ENCODE data around the gene SH3BGR. TPM values are rescaled to one million over a fixed set of nuclear protein-coding genes. Genes with fewer than 3 reads are reported as not detected.

SH3BGR gene
- total RNA-seq, 2 donors from 2014 or later = 18.8 to 22.4 TPM

DNA sequence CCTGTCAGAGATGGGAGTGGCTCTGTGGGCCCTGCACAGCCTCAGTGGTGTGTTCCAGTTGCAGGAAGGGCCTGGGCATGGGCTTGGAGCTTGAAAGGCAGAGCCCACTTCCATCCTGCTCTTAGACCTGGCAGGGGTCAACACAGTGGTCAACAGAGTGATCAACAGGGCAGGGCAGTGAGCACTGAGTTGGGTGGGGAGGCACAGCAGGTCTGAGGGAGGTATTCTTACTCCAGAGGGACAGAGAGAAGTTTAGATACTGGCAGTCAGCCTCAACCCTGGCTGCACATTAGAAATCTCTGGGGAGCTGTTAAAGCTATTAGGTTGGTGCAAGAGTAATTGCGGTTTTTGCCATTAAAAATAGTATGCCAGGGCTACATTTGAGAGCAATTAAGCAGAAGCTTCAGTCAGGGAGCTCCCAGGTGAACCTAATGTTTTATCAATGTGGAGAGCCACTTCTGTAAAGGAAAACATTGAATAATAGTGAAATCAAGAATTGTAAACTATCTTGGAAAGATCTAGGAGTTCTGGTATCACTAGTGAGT is 37.7 kb downstream of the SH3BGR start:
- Histone ChIP-seq H3K9ac (ENCODE audit: extremely low read depth, low read length, poor library complexity, severe bottlenecking) (no peak overlapping the region), H3K27ac (ENCODE audit: low read depth, low read length) (no peak overlapping the region), H3K36me3 (ENCODE audit: control insufficient read depth, insufficient read depth, low read length) (no peaks in the 10 kb centered on the region), H3K27me3 (ENCODE audit: control insufficient read depth, insufficient read depth, low read length, poor library complexity, severe bottlenecking) (no peaks in the 10 kb centered on the region), H3K9me3 (ENCODE audit: control insufficient read depth, low read length) (peaks cover 2% of the 10 kb centered on the region), H3K4me3 (ENCODE audit: low read length) (no peak overlapping the region), H3K4me1 (ENCODE audit: control insufficient read depth, insufficient read depth, low read length) (no peaks in the 10 kb centered on the region)
- peaks cover 1% of the 10 kb centered on the region for H3K36me3 Mint-ChIP-seq (ENCODE audit: low read depth)
- WGBS, 2 experiments (ENCODE audit: insufficient coverage in 1 of 2, insufficient read length in 1 of 2) = 85 to 92% methylated on average over 1 of the region's 1 CpG
- H3K27me3 Mint-ChIP-seq (ENCODE audit: insufficient read depth) = no peaks in the 10 kb centered on the region
- peaks cover 10% of the 10 kb centered on the region for H3K9me3 Mint-ChIP-seq
- DNase-seq = no peak
- TF ChIP-seq, protein P1, sequence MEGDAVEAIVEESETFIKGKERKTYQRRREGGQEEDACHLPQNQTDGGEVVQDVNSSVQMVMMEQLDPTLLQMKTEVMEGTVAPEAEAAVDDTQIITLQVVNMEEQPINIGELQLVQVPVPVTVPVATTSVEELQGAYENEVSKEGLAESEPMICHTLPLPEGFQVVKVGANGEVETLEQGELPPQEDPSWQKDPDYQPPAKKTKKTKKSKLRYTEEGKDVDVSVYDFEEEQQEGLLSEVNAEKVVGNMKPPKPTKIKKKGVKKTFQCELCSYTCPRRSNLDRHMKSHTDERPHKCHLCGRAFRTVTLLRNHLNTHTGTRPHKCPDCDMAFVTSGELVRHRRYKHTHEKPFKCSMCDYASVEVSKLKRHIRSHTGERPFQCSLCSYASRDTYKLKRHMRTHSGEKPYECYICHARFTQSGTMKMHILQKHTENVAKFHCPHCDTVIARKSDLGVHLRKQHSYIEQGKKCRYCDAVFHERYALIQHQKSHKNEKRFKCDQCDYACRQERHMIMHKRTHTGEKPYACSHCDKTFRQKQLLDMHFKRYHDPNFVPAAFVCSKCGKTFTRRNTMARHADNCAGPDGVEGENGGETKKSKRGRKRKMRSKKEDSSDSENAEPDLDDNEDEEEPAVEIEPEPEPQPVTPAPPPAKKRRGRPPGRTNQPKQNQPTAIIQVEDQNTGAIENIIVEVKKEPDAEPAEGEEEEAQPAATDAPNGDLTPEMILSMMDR (conservative IDR thresholded peaks at IDR 0.05) = no peak
- H3K4me1 Mint-ChIP-seq = no peaks in the 10 kb centered on the region
- H3K4me3 Mint-ChIP-seq = no peak overlapping the region
- no peak overlapping the region for H3K27ac Mint-ChIP-seq

DNA sequence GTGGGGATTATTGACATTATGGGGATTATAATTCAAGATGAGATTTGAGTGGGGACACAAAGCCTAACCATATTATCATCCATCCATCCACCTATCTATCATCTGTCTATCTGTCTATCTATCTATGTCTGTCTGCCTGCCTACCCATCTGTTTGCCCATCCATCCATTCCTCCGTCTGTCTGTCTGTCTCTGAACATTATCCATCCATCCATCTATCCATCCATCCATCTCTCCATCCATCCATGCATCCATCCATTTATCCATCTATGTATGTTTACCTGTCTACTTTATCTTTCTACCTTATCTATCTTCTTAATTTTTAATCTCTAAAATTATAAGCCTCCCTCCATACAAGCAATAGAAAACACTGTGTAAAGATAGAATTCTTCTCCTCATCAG is 47.4 kb downstream of the SH3BGR start:
- Histone ChIP-seq H3K27me3 (ENCODE audit: control insufficient read depth, insufficient read depth, low read length, poor library complexity, severe bottlenecking) (no peaks in the 10 kb centered on the region), H3K9me3 (ENCODE audit: control insufficient read depth, low read length) (peaks cover 15% of the 10 kb centered on the region), H3K4me1 (ENCODE audit: control insufficient read depth, insufficient read depth, low read length) (no peaks in the 10 kb centered on the region), H3K4me3 (ENCODE audit: low read length) (no peak overlapping the region), H3K36me3 (ENCODE audit: control insufficient read depth, insufficient read depth, low read length) (no peaks in the 10 kb centered on the region), H3K9ac (ENCODE audit: extremely low read depth, low read length, poor library complexity, severe bottlenecking) (no peak overlapping the region), H3K27ac (ENCODE audit: low read depth, low read length) (no peak overlapping the region)
- no peak for DNase-seq
- TF ChIP-seq, protein P1 (conservative IDR thresholded peaks at IDR 0.05) = no peak
- 87 to 95% methylated on average over 1 of the region's 1 CpG for WGBS, 2 experiments (ENCODE audit: insufficient coverage in 1 of 2, insufficient read length in 1 of 2)
- H3K4me3 Mint-ChIP-seq = no peak overlapping the region
- peaks cover 3% of the 10 kb centered on the region for H3K36me3 Mint-ChIP-seq (ENCODE audit: low read depth)
- peaks cover 13% of the 10 kb centered on the region for H3K9me3 Mint-ChIP-seq
- H3K27ac Mint-ChIP-seq = no peak overlapping the region
- H3K4me1 Mint-ChIP-seq = no peaks in the 10 kb centered on the region
- no peaks in the 10 kb centered on the region for H3K27me3 Mint-ChIP-seq (ENCODE audit: insufficient read depth)

DNA sequence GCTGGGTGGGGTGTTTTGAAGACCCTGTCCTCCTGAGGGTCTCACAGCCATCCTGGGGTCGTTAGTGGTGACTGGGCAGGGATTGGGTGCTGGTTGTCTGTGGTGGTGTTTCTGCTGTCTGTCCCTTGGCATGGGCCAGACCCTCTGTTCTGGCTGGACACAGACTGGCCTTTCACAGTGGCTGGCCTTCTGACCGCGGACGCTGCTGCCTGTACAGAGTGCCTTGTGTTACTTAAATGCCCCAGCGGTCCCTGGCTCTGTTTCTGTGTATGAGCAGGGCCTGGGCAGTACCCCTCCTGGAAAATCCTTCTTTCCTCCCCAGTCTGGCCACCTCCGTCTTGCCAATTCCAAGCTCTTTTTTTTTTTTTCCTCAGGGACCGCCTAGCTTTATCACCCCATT is 50.9 kb downstream of the SH3BGR start:
- peaks cover 4% of the 10 kb centered on the region for H3K36me3 Mint-ChIP-seq (ENCODE audit: low read depth)
- no peaks in the 10 kb centered on the region for H3K27me3 Mint-ChIP-seq (ENCODE audit: insufficient read depth)
- Histone ChIP-seq H3K9ac (ENCODE audit: extremely low read depth, low read length, poor library complexity, severe bottlenecking) (no peak overlapping the region), H3K27ac (ENCODE audit: low read depth, low read length) (no peak overlapping the region), H3K27me3 (ENCODE audit: control insufficient read depth, insufficient read depth, low read length, poor library complexity, severe bottlenecking) (no peaks in the 10 kb centered on the region), H3K9me3 (ENCODE audit: control insufficient read depth, low read length) (no peaks in the 10 kb centered on the region), H3K36me3 (ENCODE audit: control insufficient read depth, insufficient read depth, low read length) (no peaks in the 10 kb centered on the region), H3K4me3 (ENCODE audit: low read length) (no peak overlapping the region), H3K4me1 (ENCODE audit: control insufficient read depth, insufficient read depth, low read length) (no peaks in the 10 kb centered on the region)
- WGBS, 2 experiments (ENCODE audit: insufficient coverage in 1 of 2, insufficient read length in 1 of 2) = 85 to 97% methylated on average over 5 to 7 of the region's 7 CpGs
- no peak overlapping the region for H3K4me3 Mint-ChIP-seq
- TF ChIP-seq, protein P1 (conservative IDR thresholded peaks at IDR 0.05) = no peak
- no peak overlapping the region for H3K27ac Mint-ChIP-seq
- no peak for DNase-seq
- H3K9me3 Mint-ChIP-seq = no peaks in the 10 kb centered on the region
- H3K4me1 Mint-ChIP-seq = no peaks in the 10 kb centered on the region
